Left ventricle myocardium inferior (tissue), 1 donor: ENCODE measurements around the gene TPO. TPM values are rescaled to one million over a fixed set of nuclear protein-coding genes. Genes with fewer than 3 reads are reported as not detected.

ENCODE experiments used
- DNase-seq: peaks from one replicate; pipeline ENCODE4 v3.0.0-alpha.2; 2020
- H3K27ac ChIP-seq: fragments of 200-600 bp; replicated peaks from 2 replicates; pipeline ENCODE4 v1.8.0; 2021
- H3K27me3 ChIP-seq: fragments of 200-600 bp; 2 replicates; pipeline ENCODE4 v1.8.0; 2021; ENCODE audit warnings: low read depth
- H3K36me3 ChIP-seq: fragments of 200-600 bp; 2 replicates; pipeline ENCODE4 v1.8.0; 2021
- H3K4me1 ChIP-seq: fragments of 200-600 bp; 2 replicates; pipeline ENCODE4 v1.8.0; 2021
- H3K4me3 ChIP-seq: fragments of 200-600 bp; 2 replicates; pipeline ENCODE4 v1.8.0; 2021; ENCODE audit warnings: mild to moderate bottlenecking, moderate library complexity
- H3K9me3 ChIP-seq: fragments of 200-600 bp; replicated peaks from 2 replicates; pipeline ENCODE4 v1.8.0; 2021
- intact Hi-C: fragments of 100-400 bp; cut with micrococcal nuclease; formaldehyde crosslinking; loops from one replicate; pipeline ENCODE4 v1.11.0; 2022
- total RNA-seq: library from RNA; stranded (reverse); fragmentation: NEBNext Ultra II Directional; extraction: Animal tissue kit (Norgen Biotek cat#: 25700); gene quantifications from one replicate; pipeline ENCODE4 v1.2.1, GENCODE V29; 2021
- TF ChIP-seq, protein P1 (sequence below): fragments of 200-600 bp; IDR thresholded peaks from 2 replicates; pipeline ENCODE4 v1.8.0; 2021; ENCODE audit warnings: antibody characterized with exemption, mild to moderate bottlenecking, borderline replicate concordance
- donor health status: DM: no; HTN: yes; CAD: no; lungs with severe emphysema.

The TPO gene
- total RNA-seq, 1 donor from 2014 or later = 7.1 TPM

DNA sequence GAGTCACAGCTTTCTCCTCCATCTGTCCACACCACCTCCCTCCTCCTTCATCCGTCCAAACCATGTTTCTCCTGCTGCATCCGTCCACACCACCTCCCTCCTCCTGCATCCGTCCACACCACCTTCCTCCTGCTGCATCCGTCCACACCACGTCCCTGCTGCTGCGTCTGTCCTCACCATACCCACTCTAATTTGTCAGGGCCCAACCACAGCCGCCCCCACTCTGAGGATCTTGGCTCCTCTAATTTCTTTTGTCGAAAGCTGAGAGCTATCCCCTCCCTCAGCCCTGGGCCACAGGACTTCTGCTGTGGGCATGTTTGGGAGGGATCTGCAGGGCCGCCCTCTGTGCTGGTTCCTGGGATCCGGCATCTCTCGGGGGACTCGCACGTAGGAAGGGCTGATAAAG lies 67.4 kb downstream of the TPO start:
- TF ChIP-seq, protein P1, sequence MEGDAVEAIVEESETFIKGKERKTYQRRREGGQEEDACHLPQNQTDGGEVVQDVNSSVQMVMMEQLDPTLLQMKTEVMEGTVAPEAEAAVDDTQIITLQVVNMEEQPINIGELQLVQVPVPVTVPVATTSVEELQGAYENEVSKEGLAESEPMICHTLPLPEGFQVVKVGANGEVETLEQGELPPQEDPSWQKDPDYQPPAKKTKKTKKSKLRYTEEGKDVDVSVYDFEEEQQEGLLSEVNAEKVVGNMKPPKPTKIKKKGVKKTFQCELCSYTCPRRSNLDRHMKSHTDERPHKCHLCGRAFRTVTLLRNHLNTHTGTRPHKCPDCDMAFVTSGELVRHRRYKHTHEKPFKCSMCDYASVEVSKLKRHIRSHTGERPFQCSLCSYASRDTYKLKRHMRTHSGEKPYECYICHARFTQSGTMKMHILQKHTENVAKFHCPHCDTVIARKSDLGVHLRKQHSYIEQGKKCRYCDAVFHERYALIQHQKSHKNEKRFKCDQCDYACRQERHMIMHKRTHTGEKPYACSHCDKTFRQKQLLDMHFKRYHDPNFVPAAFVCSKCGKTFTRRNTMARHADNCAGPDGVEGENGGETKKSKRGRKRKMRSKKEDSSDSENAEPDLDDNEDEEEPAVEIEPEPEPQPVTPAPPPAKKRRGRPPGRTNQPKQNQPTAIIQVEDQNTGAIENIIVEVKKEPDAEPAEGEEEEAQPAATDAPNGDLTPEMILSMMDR = no peak
- Histone ChIP-seq H3K27ac (no peak overlapping the region), H3K36me3 (peaks cover 5% of the 10 kb centered on the region), H3K4me3 (no peak overlapping the region), H3K9me3 (no peaks in the 10 kb centered on the region), H3K4me1 (no peaks in the 10 kb centered on the region), H3K27me3 (peaks cover 34% of the 10 kb centered on the region)
- no peak for DNase-seq
- intact Hi-C loops = no loop called here

DNA sequence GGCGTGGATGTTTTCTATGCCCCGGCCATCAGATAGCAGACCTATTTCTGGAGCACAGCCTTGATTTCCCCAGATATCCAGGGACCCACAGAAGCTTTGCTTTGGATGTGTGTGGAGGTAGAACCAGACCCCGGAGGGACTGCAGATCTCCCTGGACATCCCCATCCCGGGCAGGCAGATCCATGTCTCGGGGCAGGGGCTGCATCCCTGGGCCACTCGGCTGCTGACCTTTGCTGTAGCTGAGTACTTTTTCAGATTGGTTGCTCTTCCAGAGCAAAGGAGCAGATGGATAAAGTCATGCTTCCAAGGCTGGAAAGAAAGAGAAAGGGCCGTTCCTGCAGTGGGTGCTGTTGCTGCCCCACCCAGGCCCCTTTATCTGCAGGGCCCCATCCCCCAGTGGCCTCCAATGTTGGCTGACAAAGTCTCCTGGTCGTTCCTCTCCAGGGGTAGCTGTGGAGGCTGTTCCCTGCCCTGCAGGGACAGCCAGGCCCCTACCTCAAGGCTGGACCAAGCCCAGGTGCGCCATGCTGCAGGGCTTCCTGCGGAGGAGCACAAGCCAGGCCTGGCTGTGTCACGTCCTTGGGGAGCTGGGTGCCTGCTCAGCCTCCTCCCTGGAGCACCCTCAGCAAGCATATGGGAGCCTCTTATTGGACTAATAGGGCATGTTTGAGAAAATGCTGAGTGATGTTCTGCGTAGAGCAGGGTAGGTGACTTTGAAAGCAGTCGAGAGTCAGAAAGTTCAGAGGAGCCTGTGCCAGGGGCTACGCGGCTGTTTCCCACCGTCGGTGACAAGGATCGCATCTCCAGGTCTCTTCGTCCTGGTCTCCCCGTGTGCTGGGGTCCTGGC lies 68.4 kb downstream of the TPO start:
- H3K27ac ChIP-seq = no peak overlapping the region
- TF ChIP-seq, protein P1 = no peak
- peaks cover 30% of the 10 kb centered on the region for H3K27me3 ChIP-seq
- H3K9me3 ChIP-seq = no peaks in the 10 kb centered on the region
- intact Hi-C loops = no loop called here
- no peaks in the 10 kb centered on the region for H3K4me1 ChIP-seq
- no peak for DNase-seq
- no peak overlapping the region for H3K4me3 ChIP-seq
- H3K36me3 ChIP-seq = peaks cover 5% of the 10 kb centered on the region

DNA sequence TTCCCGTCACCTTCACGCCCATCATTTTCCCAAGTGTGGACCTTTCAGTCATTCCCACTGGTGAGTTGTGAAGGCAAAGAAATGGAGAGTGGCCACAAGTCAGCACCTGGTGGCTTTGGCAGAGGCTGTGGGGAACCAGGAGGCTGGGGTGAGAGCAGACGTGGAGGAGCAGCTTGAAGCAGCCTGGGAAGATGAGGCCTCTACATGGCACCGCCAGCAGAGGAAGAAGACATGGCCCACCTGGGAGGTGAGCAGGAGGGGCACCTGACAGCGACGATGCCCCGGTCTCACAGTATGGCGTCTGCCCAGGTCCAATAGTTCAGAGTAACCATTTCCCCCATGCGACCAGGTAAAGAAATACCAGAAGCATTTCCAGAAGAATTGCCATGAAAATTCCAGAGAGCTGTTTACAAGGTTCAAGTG lies 69.0 kb downstream of the TPO start:
- peaks cover 30% of the 10 kb centered on the region for H3K27me3 ChIP-seq
- no peaks in the 10 kb centered on the region for H3K4me1 ChIP-seq
- intact Hi-C loops = no loop called here

DNA sequence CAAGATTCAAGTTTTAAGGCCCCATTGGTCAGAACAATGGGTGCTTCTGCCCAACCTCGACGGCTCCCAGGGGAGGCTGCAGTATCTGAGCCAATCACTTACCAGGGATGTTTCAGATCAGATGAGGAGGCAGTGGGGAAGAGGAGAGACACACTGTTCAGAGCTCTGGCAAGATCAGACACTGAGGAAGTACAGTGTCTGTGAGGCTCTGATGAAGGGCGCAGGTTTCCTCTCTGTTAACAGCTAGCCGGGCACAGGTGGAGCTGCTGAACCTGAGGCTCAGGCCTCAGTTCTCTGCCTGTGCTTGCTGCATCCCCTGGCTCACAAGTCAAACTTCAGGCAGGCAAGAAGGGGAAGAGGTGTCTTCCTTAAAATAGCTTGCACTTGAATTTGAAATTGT lies 69.7 kb downstream of the TPO start:
- TF ChIP-seq, protein P1 = no peak
- no peak for DNase-seq
- Histone ChIP-seq H3K27ac (no peak overlapping the region), H3K4me1 (no peaks in the 10 kb centered on the region), H3K36me3 (no peaks in the 10 kb centered on the region), H3K4me3 (no peak overlapping the region), H3K9me3 (no peaks in the 10 kb centered on the region), H3K27me3 (peaks cover 32% of the 10 kb centered on the region)
- intact Hi-C loops = no loop called here

More for the DNA sequence above, 69.0 kb downstream of the TPO start:
- TF ChIP-seq, protein P1 = no peak
- no peak overlapping the region for H3K27ac ChIP-seq
- no peaks in the 10 kb centered on the region for H3K9me3 ChIP-seq
- no peak for DNase-seq
- H3K4me3 ChIP-seq = no peak overlapping the region
- peaks cover 5% of the 10 kb centered on the region for H3K36me3 ChIP-seq

DNA sequence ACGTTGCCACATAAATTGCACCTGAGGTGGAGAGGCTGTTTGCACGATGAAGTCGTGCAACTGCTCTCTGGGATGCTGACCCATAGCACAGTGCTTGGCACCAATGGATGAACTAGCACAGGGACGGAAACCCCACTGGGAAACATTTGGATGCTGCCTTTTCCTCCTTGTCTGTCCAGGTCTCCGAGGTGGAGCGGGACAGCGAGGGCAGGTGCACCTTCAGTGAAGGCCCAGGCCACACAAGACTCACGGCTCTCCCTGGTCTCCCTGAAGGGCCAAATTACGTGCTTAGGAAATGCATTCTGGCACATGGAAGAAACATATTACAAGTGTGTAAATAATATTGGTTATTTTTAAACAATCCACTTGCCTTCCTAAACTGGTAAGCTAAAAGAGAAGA lies 70.3 kb downstream of the TPO start:
- no peak overlapping the region for H3K4me3 ChIP-seq
- intact Hi-C loops = no loop called here
- no peak overlapping the region for H3K27ac ChIP-seq
- TF ChIP-seq, protein P1 = no peak
- H3K9me3 ChIP-seq = no peaks in the 10 kb centered on the region
- H3K4me1 ChIP-seq = no peaks in the 10 kb centered on the region
- no peaks in the 10 kb centered on the region for H3K36me3 ChIP-seq
- no peak for DNase-seq
- H3K27me3 ChIP-seq = peaks cover 33% of the 10 kb centered on the region
